B cell (primary cell): ENCODE data around the gene FUS. TPM values are rescaled to one million over a fixed set of nuclear protein-coding genes. Genes with fewer than 3 reads are reported as not detected.

ENCODE experiments used
- ATAC-seq: fragments of 200-7000 bp; cut with Tn5 transposase; one replicate; pipeline ENCODE4 v1.10.0; 2021; ENCODE audit warnings: low read depth, mild to moderate bottlenecking, moderate number of reproducible peaks, moderate library complexity
- CTCF ChIA-PET: fragments of 350-600 bp; sonication (Branson Sonifier 250); formaldehyde crosslinking; loops from one replicate; lab custom pipeline; 2021; ENCODE audit warnings: antibody characterized with exemption, inconsistent platforms; lab: Charles Lee
- POLR2A ChIA-PET: fragments of 350-600 bp; sonication (Branson Sonifier 250); formaldehyde crosslinking; loops from one replicate; lab custom pipeline; 2021; ENCODE audit warnings: antibody characterized with exemption; lab: Charles Lee
- DNase-seq: peaks from one replicate; pipeline ENCODE4 v3.0.0; 2013
- H2AFZ ChIP-seq: 2 replicates; pipeline ENCODE4 v1.6.1; 2012; ENCODE audit warnings: mild to moderate bottlenecking, low read depth, low read length; ENCODE audit not compliant: insufficient read depth, poor library complexity, severe bottlenecking
- H3K27ac ChIP-seq, 2 donors: 1 replicate in 1 of 2; 2 replicates in 1 of 2; pipeline ENCODE4 v1.5.1; 2012 to 2013; ENCODE audit warnings: low read length in 2 of 2, mild to moderate bottlenecking in 2 of 2, moderate library complexity in 1 of 2
- H3K27me3 ChIP-seq, 4 experiments: fragments of 200-600 bp in 1 of 4; sonication (generic) in 1 of 4; replicated peaks in 1 of 4; 1 replicate in 2 of 4; 2 replicates in 2 of 4; pipeline versions ENCODE4 v1.6.1 to v1.7.0; 2013 to 2016; ENCODE audit warnings: low read length in 3 of 4, mild to moderate bottlenecking in 2 of 4, mixed read lengths in 1 of 4, moderate library complexity in 1 of 4; ENCODE audit not compliant: insufficient read depth in 4 of 4, control insufficient read depth in 3 of 4; ENCODE audit errors: control extremely low read depth in 1 of 4
- H3K36me3 ChIP-seq, 2 experiments: replicated peaks in 1 of 2; 1 replicate in 1 of 2; 2 replicates in 1 of 2; pipeline versions ENCODE4 v1.6.1 to v1.7.1; 2013; ENCODE audit warnings: low read length in 1 of 2; ENCODE audit not compliant: insufficient read depth in 2 of 2, control insufficient read depth in 1 of 2; ENCODE audit errors: control extremely low read depth in 1 of 2, extremely low read depth in 1 of 2
- H3K4me1 ChIP-seq, 2 donors: fragments of 200-600 bp in 1 of 2; sonication (generic) in 1 of 2; 1 replicate in 1 of 2; 2 replicates in 1 of 2; pipeline versions ENCODE4 v1.5.1 to v1.6.1; 2013 to 2017; ENCODE audit warnings: low read length in 2 of 2; ENCODE audit not compliant: control insufficient read depth in 2 of 2, insufficient read depth in 2 of 2
- H3K4me2 ChIP-seq: replicated peaks from 2 replicates; pipeline ENCODE3; 2012; ENCODE audit warnings: mild to moderate bottlenecking, low read depth, low read length; ENCODE audit not compliant: poor library complexity, severe bottlenecking
- H3K4me3 ChIP-seq, 5 experiments: fragments of 200-600 bp in 1 of 5; sonication (generic) in 1 of 5; 1 replicate in 3 of 5; 2 replicates in 2 of 5; pipeline versions ENCODE4 v1.5.1 to v1.7.0; 2011 to 2016; ENCODE audit warnings: low read length in 4 of 5, mild to moderate bottlenecking in 4 of 5, low read depth in 2 of 5, control low read depth in 1 of 5, moderate library complexity in 1 of 5; ENCODE audit not compliant: insufficient read depth in 1 of 5; ENCODE audit errors: control extremely low read depth in 1 of 5, extremely low read depth in 1 of 5
- H3K79me2 ChIP-seq: fragments of 200-600 bp; sonication (generic); one replicate; pipeline ENCODE4 v1.6.0; 2016; ENCODE audit warnings: low read length; ENCODE audit not compliant: control insufficient read depth, insufficient read depth
- H3K9ac ChIP-seq: fragments of 200-600 bp; sonication (generic); 2 replicates; pipeline ENCODE4 v1.6.1; 2017; ENCODE audit warnings: mild to moderate bottlenecking, low read length, moderate library complexity
- H3K9me3 ChIP-seq, 3 donors: one replicate each; pipeline versions ENCODE4 v1.6.1 to v1.7.1; 2013; ENCODE audit warnings: low read length in 2 of 3; ENCODE audit not compliant: control insufficient read depth in 2 of 3, insufficient read depth in 1 of 3; ENCODE audit errors: control extremely low read depth in 1 of 3
- H4K20me1 ChIP-seq: 2 replicates; pipeline ENCODE4 v1.6.0; 2012; ENCODE audit warnings: mild to moderate bottlenecking, low read length; ENCODE audit not compliant: insufficient read depth, control insufficient read depth, poor library complexity, severe bottlenecking
- H3K27ac Mint-ChIP-seq: one replicate; pipeline ENCODE4 v1.8.0; 2021; ENCODE audit warnings: mixed read lengths
- H3K27me3 Mint-ChIP-seq: one replicate; pipeline ENCODE4 v1.8.0; 2021; ENCODE audit warnings: mixed read lengths
- H3K4me1 Mint-ChIP-seq: one replicate; pipeline ENCODE4 v1.8.0; 2021; ENCODE audit warnings: mixed read lengths
- H3K4me3 Mint-ChIP-seq: one replicate; pipeline ENCODE4 v1.8.0; 2021; ENCODE audit warnings: mixed read lengths
- H3K9me3 Mint-ChIP-seq: one replicate; pipeline ENCODE4 v1.8.0; 2022; ENCODE audit warnings: mixed read lengths; ENCODE audit not compliant: insufficient read depth
- EZH2 ChIP-seq: IDR thresholded peaks from 2 replicates; pipeline ENCODE4 v1.6.1; 2012; ENCODE audit warnings: borderline replicate concordance, low read depth, mild to moderate bottlenecking, moderate library complexity, low read length; ENCODE audit not compliant: insufficient read depth, poor library complexity, severe bottlenecking
- WGBS: methylation state at CpG from one replicate; pipeline ENCODE4 v1.1.5; 2013; ENCODE audit warnings: missing lambda C conversion rate; ENCODE audit not compliant: insufficient coverage; 5-methylcytosine and 5-hydroxymethylcytosine counted together
- intact Hi-C: fragments of 100-400 bp; cut with micrococcal nuclease; formaldehyde crosslinking; loops from one replicate; pipeline ENCODE4 v1.10.0; 2022
- polyA plus RNA-seq: library from polyadenylated mRNA; depleted of rRNA; stranded (reverse); fragments of >200 nt; gene quantifications from 2 replicates; pipeline ENCODE4 v1.2.3, GENCODE V29; 2012
- total RNA-seq, 2 donors: library from RNA; stranded (reverse); fragments of 120-200 nt in 1 of 2; gene quantifications; 1 replicate in 1 of 2; 2 replicates in 1 of 2; pipeline versions ENCODE4 v1.2.3 to v1.2.4, GENCODE V29; 2013 to 2022
- TF ChIP-seq, protein P1 (sequence below): fragments of 200-600 bp; IDR thresholded peaks from one replicate; pipeline ENCODE4 v1.8.0; 2022; ENCODE audit warnings: antibody characterized with exemption, mild to moderate bottlenecking

The FUS gene
- total and polyA plus RNA-seq, 2 donors (not counting 1 experiment from before 2014, with no cell fraction given), result 181 to 597 TPM

DNA sequence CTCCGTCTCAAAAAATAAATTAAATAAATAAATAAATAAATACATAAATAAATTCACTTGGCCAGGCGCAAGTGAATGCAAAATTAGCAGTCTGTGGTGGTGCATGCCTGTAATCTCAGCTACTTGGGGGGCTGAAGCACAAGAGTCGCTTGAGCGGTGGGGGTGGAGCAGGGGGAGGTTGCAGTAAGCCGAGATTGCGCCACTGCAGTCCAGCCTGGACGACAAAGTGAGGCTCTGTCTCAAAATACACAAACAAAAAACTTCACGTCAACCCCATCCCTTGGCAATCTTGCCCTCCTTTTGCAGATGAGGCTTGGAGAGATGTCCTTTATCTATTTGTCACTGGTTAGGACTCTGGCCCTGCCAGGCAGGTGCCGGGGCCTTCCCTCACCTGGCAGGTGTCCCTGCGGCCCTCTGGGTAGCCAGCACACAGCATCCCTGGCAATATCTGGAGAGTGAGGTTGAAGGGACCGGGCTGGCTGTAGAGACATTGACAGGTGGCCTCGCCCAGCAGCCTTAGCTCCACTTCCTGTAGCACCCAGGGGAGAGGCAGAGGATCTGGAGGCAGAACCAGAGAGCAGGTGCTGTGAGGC lies 34.4 kb upstream of the FUS start:
- Histone ChIP-seq H3K9me3 (no peaks in the 10 kb centered on the region), H3K36me3 (no peaks in the 10 kb centered on the region), H4K20me1 (no peaks in the 10 kb centered on the region), H3K27ac (no peak overlapping the region), H3K79me2 (no peaks in the 10 kb centered on the region), H3K9ac (no peak overlapping the region), H3K27me3 (peaks cover 0 to 3% (median 0%) of the 10 kb centered on the region in 4 experiments), H3K4me3 (no peak overlapping the region), H3K4me2 (no peak overlapping the region), H2AFZ (no peak overlapping the region), H3K4me1 (peaks cover 6 to 13% of the 10 kb centered on the region in 2 donors)
- intact Hi-C loops, result no loop called here
- WGBS, result 89% methylated on average over 6 of the region's 12 CpGs
- no peak for ATAC-seq
- ChIA-PET POLR2A (interaction anchor here (0.7 kb wide), 1 partner anchor 15 kb away, joined by 3 read pairs; no protein-coding TSS in a partner anchor), CTCF (interaction anchor here (0.7 to 5.9 kb wide), 3 partner anchors 14 to 188 kb away, joined by 3 to 34 read pairs (median 5); no protein-coding TSS in a partner anchor)
- Mint-ChIP-seq H3K9me3 (no peaks in the 10 kb centered on the region), H3K27me3 (peaks cover 13% of the 10 kb centered on the region), H3K27ac (no peak overlapping the region), H3K4me3 (no peak overlapping the region), H3K4me1 (peaks cover 9% of the 10 kb centered on the region)
- DNase-seq, result no peak
- no peak for TF ChIP-seq EZH2
- TF ChIP-seq, protein P1, sequence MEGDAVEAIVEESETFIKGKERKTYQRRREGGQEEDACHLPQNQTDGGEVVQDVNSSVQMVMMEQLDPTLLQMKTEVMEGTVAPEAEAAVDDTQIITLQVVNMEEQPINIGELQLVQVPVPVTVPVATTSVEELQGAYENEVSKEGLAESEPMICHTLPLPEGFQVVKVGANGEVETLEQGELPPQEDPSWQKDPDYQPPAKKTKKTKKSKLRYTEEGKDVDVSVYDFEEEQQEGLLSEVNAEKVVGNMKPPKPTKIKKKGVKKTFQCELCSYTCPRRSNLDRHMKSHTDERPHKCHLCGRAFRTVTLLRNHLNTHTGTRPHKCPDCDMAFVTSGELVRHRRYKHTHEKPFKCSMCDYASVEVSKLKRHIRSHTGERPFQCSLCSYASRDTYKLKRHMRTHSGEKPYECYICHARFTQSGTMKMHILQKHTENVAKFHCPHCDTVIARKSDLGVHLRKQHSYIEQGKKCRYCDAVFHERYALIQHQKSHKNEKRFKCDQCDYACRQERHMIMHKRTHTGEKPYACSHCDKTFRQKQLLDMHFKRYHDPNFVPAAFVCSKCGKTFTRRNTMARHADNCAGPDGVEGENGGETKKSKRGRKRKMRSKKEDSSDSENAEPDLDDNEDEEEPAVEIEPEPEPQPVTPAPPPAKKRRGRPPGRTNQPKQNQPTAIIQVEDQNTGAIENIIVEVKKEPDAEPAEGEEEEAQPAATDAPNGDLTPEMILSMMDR, result no peak

DNA sequence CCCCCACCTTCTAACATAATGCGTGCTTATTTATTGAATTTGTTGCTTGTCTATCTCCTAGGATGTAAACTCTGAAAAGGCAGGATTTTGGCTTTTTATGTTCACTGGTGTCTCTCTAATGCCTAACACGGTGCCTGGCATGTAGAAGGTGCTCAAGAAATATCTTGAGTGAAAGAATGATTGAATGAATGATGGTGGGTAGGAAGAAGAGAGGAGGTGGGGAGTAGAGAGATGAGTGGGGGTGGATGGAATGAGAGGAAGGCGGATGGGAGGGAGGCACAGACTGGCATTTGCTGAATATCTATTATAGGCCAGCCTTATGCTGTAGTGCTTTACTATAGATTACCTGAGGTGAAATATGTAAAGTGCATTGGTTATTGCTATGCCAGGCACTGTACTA lies 32.4 kb upstream of the FUS start:
- Histone ChIP-seq H3K36me3 (no peaks in the 10 kb centered on the region), H3K27me3 (peaks cover 0 to 3% (median 0%) of the 10 kb centered on the region in 4 experiments), H3K4me2 (no peak overlapping the region), H3K4me1 (peaks cover 6 to 8% of the 10 kb centered on the region in 2 donors), H3K4me3 (no peak overlapping the region), H3K27ac (no peak overlapping the region), H3K79me2 (no peaks in the 10 kb centered on the region), H4K20me1 (no peaks in the 10 kb centered on the region), H3K9ac (no peak overlapping the region), H2AFZ (no peak overlapping the region), H3K9me3 (no peaks in the 10 kb centered on the region)
- intact Hi-C loops, result no loop called here
- peaks cover 5% of the 10 kb centered on the region for H3K4me1 Mint-ChIP-seq
- no peak overlapping the region for H3K4me3 Mint-ChIP-seq
- 84% methylated on average over 2 of the region's 3 CpGs for WGBS
- ATAC-seq (no peak), DNase-seq (no peak)
- ChIA-PET CTCF (no interaction called here), POLR2A (no interaction called here)
- no peaks in the 10 kb centered on the region for H3K9me3 Mint-ChIP-seq
- H3K27ac Mint-ChIP-seq, result no peak overlapping the region
- H3K27me3 Mint-ChIP-seq, result peaks cover 13% of the 10 kb centered on the region
- TF ChIP-seq EZH2, result no peak
- TF ChIP-seq, protein P1, result no peak
